ENCODE data around the gene EXOC3. TPM values are rescaled to one million over a fixed set of nuclear protein-coding genes. Genes with fewer than 3 reads are reported as not detected.
"Not testable (repeated sequence)": the region's sequence is repeated elsewhere in the genome, so short reads cannot be mapped to it uniquely, and the experiment has no call there.

EXOC3 gene
- total RNA-seq, 1 donor from 2014 or later: 19.2 TPM

DNA sequence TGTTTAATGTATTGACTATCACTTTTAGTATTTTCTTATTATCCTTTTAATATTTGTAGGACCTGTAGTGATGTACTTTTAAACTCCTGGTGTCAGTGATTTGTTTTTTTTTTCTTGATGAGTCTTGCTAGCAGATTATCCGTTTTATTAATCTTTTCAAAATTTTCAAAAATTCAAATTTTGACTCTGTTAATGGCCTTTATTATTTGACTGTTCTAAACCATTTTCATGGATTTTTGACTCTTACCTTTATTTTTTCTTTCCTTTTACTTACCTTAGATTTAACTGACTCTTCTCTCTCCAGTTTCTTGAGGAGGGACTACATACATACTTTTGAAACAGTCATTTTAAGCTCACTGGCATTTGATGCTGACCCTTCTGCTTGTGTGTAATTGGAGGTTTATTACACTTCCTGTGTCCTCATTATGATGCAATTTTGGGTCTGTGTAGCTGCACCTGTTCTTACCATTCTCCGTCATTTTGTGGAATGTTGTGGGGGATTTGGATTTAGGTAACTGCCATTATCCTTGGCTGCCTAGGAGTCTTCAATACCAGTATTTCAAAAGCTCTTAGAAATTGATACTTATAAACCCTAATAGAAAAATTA is 32.0 kb upstream of the EXOC3 start:
- Histone ChIP-seq H3K4me2 (no peak overlapping the region), H3K36me3 (no peaks in the 10 kb centered on the region), H3K9ac (no peak overlapping the region), H2AFZ (replicated peaks) (no peak overlapping the region), H3K79me2 (ENCODE audit: low read depth) (no peaks in the 10 kb centered on the region), H3K4me1 (peaks cover 4% of the 10 kb centered on the region), H3K27ac (no peak overlapping the region), H4K20me1 (ENCODE audit: low read depth) (no peaks in the 10 kb centered on the region), H3K27me3 (no peaks in the 10 kb centered on the region), H3K4me3 (no peak overlapping the region), H3F3A (ENCODE audit: low read depth) (no peaks in the 10 kb centered on the region), H3K9me3 (ENCODE audit: low read depth) (no peaks in the 10 kb centered on the region)
- Mint-ChIP-seq H3K4me3 (no peak overlapping the region), H3K27me3 (ENCODE audit: insufficient read depth, low read depth) (peaks cover 2% of the 10 kb centered on the region), H3K27ac (no peak overlapping the region), H3K36me3 (no peaks in the 10 kb centered on the region), H3K4me1 (peaks cover 33% of the 10 kb centered on the region), H3K9me3 (no peaks in the 10 kb centered on the region)
- no peak for TF ChIP-seq EZH2 (IDR thresholded peaks at IDR 0.05)
- TF ChIP-seq, protein P1, sequence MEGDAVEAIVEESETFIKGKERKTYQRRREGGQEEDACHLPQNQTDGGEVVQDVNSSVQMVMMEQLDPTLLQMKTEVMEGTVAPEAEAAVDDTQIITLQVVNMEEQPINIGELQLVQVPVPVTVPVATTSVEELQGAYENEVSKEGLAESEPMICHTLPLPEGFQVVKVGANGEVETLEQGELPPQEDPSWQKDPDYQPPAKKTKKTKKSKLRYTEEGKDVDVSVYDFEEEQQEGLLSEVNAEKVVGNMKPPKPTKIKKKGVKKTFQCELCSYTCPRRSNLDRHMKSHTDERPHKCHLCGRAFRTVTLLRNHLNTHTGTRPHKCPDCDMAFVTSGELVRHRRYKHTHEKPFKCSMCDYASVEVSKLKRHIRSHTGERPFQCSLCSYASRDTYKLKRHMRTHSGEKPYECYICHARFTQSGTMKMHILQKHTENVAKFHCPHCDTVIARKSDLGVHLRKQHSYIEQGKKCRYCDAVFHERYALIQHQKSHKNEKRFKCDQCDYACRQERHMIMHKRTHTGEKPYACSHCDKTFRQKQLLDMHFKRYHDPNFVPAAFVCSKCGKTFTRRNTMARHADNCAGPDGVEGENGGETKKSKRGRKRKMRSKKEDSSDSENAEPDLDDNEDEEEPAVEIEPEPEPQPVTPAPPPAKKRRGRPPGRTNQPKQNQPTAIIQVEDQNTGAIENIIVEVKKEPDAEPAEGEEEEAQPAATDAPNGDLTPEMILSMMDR (IDR thresholded peaks at IDR 0.05): no peak
- no peak for TF ChIP-seq EZH2phosphoT487 (IDR thresholded peaks at IDR 0.05)
- no peak for DNase-seq (ENCODE audit: low spot score)

DNA sequence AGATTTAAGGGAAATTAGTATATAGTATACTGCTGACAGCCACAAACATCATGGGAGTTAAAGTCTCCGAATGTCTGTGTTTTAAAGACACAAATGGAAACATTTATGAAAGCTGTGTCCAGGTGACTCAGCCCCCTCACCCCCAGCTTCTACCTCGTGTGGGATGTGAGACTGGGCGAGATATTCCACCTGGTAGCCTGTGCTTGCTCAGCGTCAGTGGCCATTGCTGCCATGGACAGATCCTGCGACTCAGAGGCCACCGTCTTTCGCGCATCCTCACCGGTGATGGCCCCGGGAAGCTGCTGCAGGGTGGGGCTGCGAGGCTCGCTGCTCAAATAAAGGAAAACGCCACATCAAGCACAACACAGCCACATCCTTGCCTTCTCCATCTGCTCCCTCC is 31.2 kb upstream of the EXOC3 start:
- DNase-seq (ENCODE audit: low spot score): no peak
- H3K27me3 ChIP-seq: no peaks in the 10 kb centered on the region
- H3K4me3 Mint-ChIP-seq: no peak overlapping the region
- H3K36me3 Mint-ChIP-seq: no peaks in the 10 kb centered on the region
- H3K4me2 ChIP-seq: no peak overlapping the region
- no peak overlapping the region for H3K27ac Mint-ChIP-seq
- no peaks in the 10 kb centered on the region for H4K20me1 ChIP-seq (ENCODE audit: low read depth)
- no peaks in the 10 kb centered on the region for H3K9me3 Mint-ChIP-seq
- TF ChIP-seq EZH2 (IDR thresholded peaks at IDR 0.05) (no peak), EZH2phosphoT487 (IDR thresholded peaks at IDR 0.05) (no peak)
- TF ChIP-seq, protein P1 (IDR thresholded peaks at IDR 0.05): no peak
- no peak overlapping the region for H3K4me3 ChIP-seq
- H3K4me1 Mint-ChIP-seq: peaks cover 34% of the 10 kb centered on the region
- peaks cover 4% of the 10 kb centered on the region for H3K4me1 ChIP-seq
- H3K27ac ChIP-seq: no peak overlapping the region
- H3K27me3 Mint-ChIP-seq (ENCODE audit: insufficient read depth, low read depth): peaks cover 4% of the 10 kb centered on the region
- no peak overlapping the region for H3K9ac ChIP-seq
- no peaks in the 10 kb centered on the region for H3K9me3 ChIP-seq (ENCODE audit: low read depth)
- no peaks in the 10 kb centered on the region for H3K36me3 ChIP-seq
- no peaks in the 10 kb centered on the region for H3F3A ChIP-seq (ENCODE audit: low read depth)
- no peaks in the 10 kb centered on the region for H3K79me2 ChIP-seq (ENCODE audit: low read depth)
- H2AFZ ChIP-seq (replicated peaks): peak overlapping the region; percentile 55

DNA sequence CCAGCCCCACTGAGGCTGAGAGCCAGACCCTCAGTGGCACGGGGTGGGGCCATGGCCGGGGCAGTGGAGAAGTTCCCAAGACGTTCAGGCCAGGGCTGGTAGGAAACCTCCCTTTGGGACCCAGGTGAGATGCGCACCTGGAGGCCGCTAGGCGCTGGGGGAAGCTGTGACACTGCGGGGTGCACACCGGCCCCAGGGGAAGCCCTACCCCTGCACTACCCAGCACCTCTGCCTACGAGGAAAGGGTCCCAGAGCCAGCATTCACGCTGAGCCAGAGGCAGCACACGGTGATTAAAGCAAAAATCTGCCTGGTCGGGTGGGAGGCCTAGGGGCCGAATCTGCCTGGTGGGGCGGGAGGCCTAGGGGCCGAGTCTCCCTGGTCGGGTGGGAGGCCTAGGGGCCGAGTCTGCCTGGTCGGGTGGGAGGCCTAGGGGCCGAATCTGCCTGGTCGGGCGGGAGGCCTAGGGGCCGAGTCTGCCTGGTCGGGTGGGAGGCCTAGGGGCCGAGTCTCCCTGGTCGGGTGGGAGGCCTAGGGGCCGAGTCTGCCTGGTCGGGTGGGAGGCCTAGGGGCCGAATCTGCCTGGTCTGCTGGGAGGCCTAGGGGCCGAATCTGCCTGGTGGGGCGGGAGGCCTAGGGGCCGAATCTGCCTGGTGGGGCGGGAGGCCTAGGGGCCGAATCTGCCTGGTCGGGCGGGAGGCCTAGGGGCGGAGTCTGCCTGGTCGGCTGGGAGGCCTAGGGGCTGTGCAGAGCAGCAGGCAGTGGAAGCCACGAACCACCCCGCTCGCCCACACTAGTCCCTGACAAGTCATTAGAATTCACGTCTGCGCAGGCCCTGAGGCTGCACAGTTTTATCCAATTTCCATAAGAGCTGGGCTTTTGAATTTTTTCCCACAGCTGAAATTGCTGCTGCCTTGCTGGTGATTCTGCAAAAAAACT is 27.7 kb upstream of the EXOC3 start:
- Mint-ChIP-seq H3K4me1 (peaks cover 48% of the 10 kb centered on the region), H3K27ac (peak overlapping the region; percentile 93), H3K27me3 (ENCODE audit: insufficient read depth, low read depth) (peaks cover 17% of the 10 kb centered on the region)
- Histone ChIP-seq H3K9ac (peak overlapping the region; percentile 42), H3K4me2 (peak overlapping the region; percentile 14), H2AFZ (replicated peaks) (peak overlapping the region; percentile 9)
- not testable (repeated sequence) for H3K36me3 Mint-ChIP-seq; H3K4me3 Mint-ChIP-seq; H3K79me2 ChIP-seq (ENCODE audit: low read depth); H3K9me3 ChIP-seq (ENCODE audit: low read depth); H3K36me3 ChIP-seq; H3K9me3 Mint-ChIP-seq; H3K27ac ChIP-seq; H3K4me3 ChIP-seq; H3K4me1 ChIP-seq; H4K20me1 ChIP-seq (ENCODE audit: low read depth); H3F3A ChIP-seq (ENCODE audit: low read depth); H3K27me3 ChIP-seq
- peak; percentile 83 for DNase-seq (ENCODE audit: low spot score)

Data from neural progenitor cell (in vitro differentiated cells).